Fibroblast of skin of right biceps (primary cell): Measurements from ENCODE around the gene TLCD3A.
"Not testable (repeated sequence)": the region's sequence is repeated elsewhere in the genome, so short reads cannot be mapped to it uniquely, and the experiment has no call there.

Source experiments
- DNase-seq: peaks from one replicate; pipeline ENCODE4 v3.0.0-alpha.2; 2013

TLCD3A gene

GRCh38 chr17:732067-732901 lies at the start of gene TLCD3A:
TSS of gene TLCD3A (plus strand) at chr17:732596. CDS start at chr17:732648, 52 bp downstream.
- DNase-seq, result peak; percentile 75

GRCh38 chr17:683040-683439 lies 49.4 kb upstream of the TLCD3A start:
- no peak for DNase-seq

- no peak for DNase-seq
These were observed 48.7 kb upstream of the TLCD3A start for GRCh38 chr17:683499-684254.

GRCh38 chr17:685006-685405 lies 47.4 kb upstream of the TLCD3A start:
- no peak for DNase-seq

GRCh38 chr17:688100-688989 lies 44.1 kb upstream of the TLCD3A start:
- DNase-seq, result peak; percentile 50

GRCh38 chr17:689556-690275 lies 42.7 kb upstream of the TLCD3A start:
- DNase-seq, result no peak

- no peak for DNase-seq
These were observed 42.0 kb upstream of the TLCD3A start for GRCh38 chr17:690361-690760.

GRCh38 chr17:691423-691822 lies 41.0 kb upstream of the TLCD3A start:
- peak; percentile 89 for DNase-seq

- peak; percentile 92 for DNase-seq
These were observed 40.3 kb upstream of the TLCD3A start for GRCh38 chr17:692116-692515.

GRCh38 chr17:693791-694638 lies 38.4 kb upstream of the TLCD3A start:
- peak; percentile 100 for DNase-seq

GRCh38 chr17:696369-696768 lies 36.0 kb upstream of the TLCD3A start:
- no peak for DNase-seq

- DNase-seq, result no peak
These were observed 34.7 kb upstream of the TLCD3A start for GRCh38 chr17:697682-698081.

- not testable (repeated sequence) for DNase-seq
These were observed 34.3 kb upstream of the TLCD3A start for GRCh38 chr17:698096-698495.

GRCh38 chr17:699345-699744 lies 33.1 kb upstream of the TLCD3A start:
- no peak for DNase-seq

GRCh38 chr17:700504-701094 lies 31.8 kb upstream of the TLCD3A start:
- DNase-seq, result peak; percentile 43

GRCh38 chr17:703081-703875 lies 29.1 kb upstream of the TLCD3A start:
- DNase-seq, result no peak

GRCh38 chr17:704111-704864 lies 28.1 kb upstream of the TLCD3A start:
- no peak for DNase-seq

GRCh38 chr17:705011-705410 lies 27.4 kb upstream of the TLCD3A start:
- no peak for DNase-seq

- DNase-seq, result no peak
These were observed 26.5 kb upstream of the TLCD3A start for GRCh38 chr17:705863-706262.
